Activated T-cell treated with anti-CD3 and anti-CD28 coated beads, Interleukin-2, amount 50 U/mL, for 72 hours (primary cell): ENCODE measurements around the gene CFAP92. TPM values are rescaled to one million over a fixed set of nuclear protein-coding genes. Genes with fewer than 3 reads are reported as not detected.
"Not testable (repeated sequence)": the region's sequence is repeated elsewhere in the genome, so short reads cannot be mapped to it uniquely, and the experiment has no call there.

Experiments
- ATAC-seq, 2 donors: fragments of 150-1000 bp; cut with Tn5 transposase; replicated peaks in 1 of 2; 2 replicates each; pipeline ENCODE4 v1.10.0; 2021; ENCODE audit warnings: moderate library complexity in 2 of 2, mild to moderate bottlenecking in 1 of 2
- DNase-seq, 2 donors: peaks; one replicate each; pipeline ENCODE4 v3.0.0; 2021 to 2022; ENCODE audit warnings: mixed read lengths in 1 of 2
- H3K27ac Mint-ChIP-seq: one replicate; pipeline ENCODE4 v1.8.0; 2022; ENCODE audit warnings: mild to moderate bottlenecking, moderate library complexity, mixed read lengths
- H3K27me3 Mint-ChIP-seq: one replicate; pipeline ENCODE4 v1.8.0; 2022; ENCODE audit warnings: low read depth, mixed read lengths
- H3K36me3 Mint-ChIP-seq, 2 donors: one replicate each; pipeline ENCODE4 v1.8.0; 2022; ENCODE audit warnings: mixed read lengths in 2 of 2, mild to moderate bottlenecking in 1 of 2; ENCODE audit not compliant: insufficient read depth in 2 of 2
- H3K4me1 Mint-ChIP-seq: one replicate; pipeline ENCODE4 v1.8.0; 2022; ENCODE audit warnings: low read depth, mixed read lengths
- H3K4me3 Mint-ChIP-seq, 2 donors: one replicate each; pipeline ENCODE4 v1.8.0; 2022; ENCODE audit warnings: mild to moderate bottlenecking in 2 of 2, mixed read lengths in 2 of 2, moderate library complexity in 2 of 2
- H3K9me3 Mint-ChIP-seq, 2 donors: one replicate each; pipeline ENCODE4 v1.8.0; 2022; ENCODE audit warnings: mixed read lengths in 2 of 2
- total RNA-seq, 2 donors: library from RNA; stranded (reverse); gene quantifications; one replicate each; pipeline ENCODE4 v1.2.3, GENCODE V29; 2022

CFAP92 gene
- total RNA-seq, 2 donors from 2014 or later, result 1.1 TPM

DNA sequence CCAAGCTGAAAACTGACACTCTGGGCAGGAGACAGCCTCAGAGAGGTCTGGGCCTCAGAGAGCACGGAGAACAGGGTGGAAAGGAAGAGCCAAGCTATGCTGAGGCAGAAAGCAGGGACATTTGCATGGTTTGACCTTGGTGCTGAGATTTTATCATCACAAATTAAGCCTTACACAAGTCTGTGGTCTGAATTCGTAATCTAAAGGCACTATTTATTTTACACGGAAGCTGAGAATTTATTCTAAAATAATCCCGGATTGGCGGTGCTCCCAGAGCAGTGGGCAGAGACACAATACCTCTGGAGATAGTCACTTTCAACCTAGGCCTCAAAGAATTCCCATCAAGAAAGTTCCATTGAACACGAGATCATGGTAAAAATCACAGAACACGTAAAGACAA lies 47.5 kb downstream of the CFAP92 start:
- no peak overlapping the region for H3K27ac Mint-ChIP-seq
- no peaks in the 10 kb centered on the region for H3K4me1 Mint-ChIP-seq
- H3K36me3 Mint-ChIP-seq, result no peaks in the 10 kb centered on the region
- H3K27me3 Mint-ChIP-seq, result no peaks in the 10 kb centered on the region
- H3K4me3 Mint-ChIP-seq, result no peak overlapping the region
- DNase-seq (no peak), ATAC-seq (no peak)
- no peaks in the 10 kb centered on the region for H3K9me3 Mint-ChIP-seq

DNA sequence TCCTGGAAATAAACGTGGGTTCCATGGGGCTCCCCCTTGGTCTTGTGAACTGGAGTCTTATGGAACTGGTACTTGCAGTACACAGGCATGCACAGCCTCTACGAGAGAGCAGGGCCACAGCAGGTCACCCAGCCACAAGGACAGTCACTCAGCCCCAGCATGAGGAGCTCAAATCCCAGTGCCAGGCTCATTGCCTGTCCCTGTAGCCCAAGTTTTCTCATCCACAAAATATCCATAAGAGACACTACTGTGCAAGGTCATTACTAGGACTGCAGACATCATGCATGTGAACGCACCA lies 48.0 kb downstream of the CFAP92 start:
- Mint-ChIP-seq H3K27me3 (no peaks in the 10 kb centered on the region), H3K27ac (no peak overlapping the region), H3K36me3 (no peaks in the 10 kb centered on the region), H3K4me1 (no peaks in the 10 kb centered on the region), H3K4me3 (no peak overlapping the region), H3K9me3 (no peaks in the 10 kb centered on the region)
- ATAC-seq (no peak), DNase-seq (no peak)

DNA sequence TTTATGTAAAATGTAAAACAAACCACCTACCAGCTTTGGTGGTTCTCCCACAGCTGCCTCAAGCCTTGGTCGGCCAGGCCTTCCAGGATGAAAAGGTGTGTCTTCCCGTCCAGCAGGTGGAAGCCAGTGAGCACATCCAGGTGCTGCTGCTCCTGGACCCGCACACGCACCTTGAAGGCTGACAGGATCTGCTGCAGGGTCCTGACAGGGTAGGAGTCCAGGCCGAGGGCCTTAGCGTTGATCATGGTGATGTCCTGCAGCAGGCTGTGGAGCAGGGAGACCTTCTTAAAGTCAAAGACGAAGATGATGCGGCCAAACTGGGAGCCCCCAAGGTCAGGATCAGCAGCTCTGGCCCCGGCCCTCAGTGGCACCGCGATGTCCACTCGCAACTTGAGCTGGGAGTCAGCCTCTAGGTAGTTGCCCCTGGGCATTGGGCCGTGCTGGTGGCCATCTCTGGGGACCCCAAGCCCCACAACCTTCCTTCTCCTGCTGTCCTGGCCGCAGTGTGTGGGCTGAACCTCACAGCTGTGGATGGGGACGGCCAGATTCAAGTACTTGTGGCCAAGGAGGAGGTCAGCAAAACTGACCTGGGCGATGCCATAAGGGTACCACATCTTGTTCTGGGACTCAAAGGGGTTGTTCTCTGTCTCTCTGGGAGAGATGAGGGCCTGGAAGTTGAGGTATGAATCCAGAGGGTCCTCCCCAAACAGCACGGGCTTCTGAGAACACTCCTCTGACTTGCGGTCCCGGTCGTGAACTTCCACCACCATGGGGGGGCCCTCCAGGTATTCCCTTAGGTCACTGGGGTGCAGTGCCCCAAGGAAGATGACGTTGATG lies 48.6 kb downstream of the CFAP92 start:
- no peak overlapping the region for H3K4me3 Mint-ChIP-seq
- H3K27me3 Mint-ChIP-seq, result no peaks in the 10 kb centered on the region
- no peaks in the 10 kb centered on the region for H3K9me3 Mint-ChIP-seq
- no peak overlapping the region for H3K27ac Mint-ChIP-seq
- DNase-seq, result no peak
- no peak for ATAC-seq
- no peaks in the 10 kb centered on the region for H3K36me3 Mint-ChIP-seq
- H3K4me1 Mint-ChIP-seq, result no peaks in the 10 kb centered on the region

DNA sequence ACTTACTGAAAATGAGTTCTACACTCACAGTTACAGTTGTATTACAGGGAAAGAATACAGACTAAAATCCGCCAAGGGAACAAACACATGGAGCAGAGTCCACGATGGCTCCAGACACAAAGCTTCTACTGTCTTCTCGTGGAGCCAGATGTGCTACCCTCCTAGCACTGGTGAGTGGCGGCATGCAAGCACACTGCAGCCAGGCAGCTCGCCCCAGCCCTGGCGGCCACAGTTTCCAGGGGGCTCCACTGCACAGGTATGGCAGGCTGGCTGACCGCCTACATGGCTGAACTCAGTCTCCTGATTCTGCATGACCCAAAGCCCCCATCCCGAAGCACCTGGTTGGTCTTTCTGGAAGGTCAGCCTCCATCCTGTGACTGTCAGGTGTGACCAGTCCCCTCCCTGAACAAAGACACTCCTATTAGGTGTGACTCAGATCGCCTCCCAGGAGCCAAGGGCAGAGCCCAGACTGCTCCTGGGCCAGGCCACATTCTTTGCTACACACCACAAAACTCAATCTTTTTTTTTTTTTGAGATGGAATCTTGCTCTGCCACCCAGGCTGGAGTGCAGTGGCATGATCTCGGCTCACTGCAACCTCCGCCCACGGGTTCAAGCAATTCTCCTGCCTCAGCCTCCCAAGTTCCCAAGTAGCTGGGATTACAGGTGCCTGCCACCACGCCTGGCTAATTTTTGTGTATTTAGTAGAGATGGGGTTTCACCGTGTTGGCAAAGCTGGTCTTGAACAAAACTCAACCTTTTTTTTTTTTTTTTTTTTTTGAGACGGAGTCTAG lies 51.5 kb downstream of the CFAP92 start:
- no peaks in the 10 kb centered on the region for H3K36me3 Mint-ChIP-seq
- no peaks in the 10 kb centered on the region for H3K9me3 Mint-ChIP-seq
- no peaks in the 10 kb centered on the region for H3K4me1 Mint-ChIP-seq
- H3K4me3 Mint-ChIP-seq, result no peak overlapping the region
- no peak for DNase-seq
- no peak for ATAC-seq
- no peak overlapping the region for H3K27ac Mint-ChIP-seq
- H3K27me3 Mint-ChIP-seq, result no peaks in the 10 kb centered on the region

DNA sequence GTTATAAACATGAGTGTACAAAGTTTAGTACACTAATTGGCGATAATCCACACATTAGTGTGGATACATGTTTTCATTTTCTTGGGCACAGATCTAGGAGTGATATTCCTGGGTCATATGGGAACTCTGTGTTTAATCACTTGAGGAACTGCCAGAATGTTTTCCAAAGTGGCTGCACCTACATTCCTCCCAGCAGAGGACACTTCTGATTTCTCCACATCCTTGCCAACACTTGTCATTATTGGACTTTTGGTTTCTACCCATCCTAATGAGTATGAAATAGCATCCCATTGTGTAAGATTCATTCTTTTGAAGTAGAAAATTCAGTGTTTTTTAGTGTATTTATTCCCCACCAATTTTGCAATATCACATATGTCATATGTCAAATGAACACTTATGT lies 53.6 kb downstream of the CFAP92 start:
- no peak for ATAC-seq
- Mint-ChIP-seq H3K4me1 (no peaks in the 10 kb centered on the region), H3K27me3 (no peaks in the 10 kb centered on the region), H3K27ac (no peak overlapping the region), H3K36me3 (no peaks in the 10 kb centered on the region), H3K4me3 (no peak overlapping the region), H3K9me3 (no peaks in the 10 kb centered on the region)
- DNase-seq, result no peak

DNA sequence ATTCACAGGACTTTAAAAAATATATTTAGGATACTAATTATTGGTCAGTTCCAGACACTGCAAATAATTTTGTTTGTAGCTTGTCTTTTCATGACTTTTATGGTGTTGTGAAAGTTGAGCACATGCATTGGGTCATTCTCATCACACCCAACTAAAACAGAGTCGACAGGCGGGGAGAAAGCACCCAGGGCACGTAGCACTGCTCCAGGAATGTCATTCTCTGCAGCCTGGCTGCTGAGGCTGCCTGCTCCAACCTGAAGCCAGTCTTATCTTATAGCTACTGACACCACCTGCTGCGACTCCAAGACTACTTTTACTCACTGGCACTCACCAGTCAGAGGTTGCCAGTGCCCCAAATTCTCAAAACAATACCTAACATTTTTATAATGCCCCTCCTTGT lies 57.5 kb downstream of the CFAP92 start:
- Mint-ChIP-seq H3K9me3 (no peaks in the 10 kb centered on the region), H3K36me3 (no peaks in the 10 kb centered on the region), H3K4me1 (no peaks in the 10 kb centered on the region), H3K27me3 (peaks cover 6% of the 10 kb centered on the region), H3K4me3 (no peak overlapping the region), H3K27ac (no peak overlapping the region)
- DNase-seq (no peak), ATAC-seq (no peak)

DNA sequence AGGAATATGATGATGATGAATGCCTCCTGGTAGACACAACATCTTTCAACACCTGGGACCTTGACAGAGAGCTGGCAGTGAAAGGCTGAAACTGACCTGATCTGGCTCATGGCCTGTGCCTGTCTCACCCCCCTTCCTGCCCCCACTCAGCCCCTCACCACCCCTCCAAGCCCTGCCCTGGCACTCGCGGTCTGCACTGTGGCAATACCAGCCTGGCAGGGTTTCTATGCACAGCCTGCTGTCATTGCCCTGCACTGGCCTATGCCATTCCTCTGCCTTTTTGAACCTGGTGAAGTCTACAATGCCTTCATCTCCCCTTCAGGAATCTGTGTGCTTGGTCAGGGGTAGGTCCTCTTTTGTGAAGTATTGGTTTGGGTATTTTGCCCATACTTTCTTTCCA lies 58.0 kb downstream of the CFAP92 start:
- peaks cover 6% of the 10 kb centered on the region for H3K27me3 Mint-ChIP-seq
- no peaks in the 10 kb centered on the region for H3K4me1 Mint-ChIP-seq
- no peak overlapping the region for H3K27ac Mint-ChIP-seq
- H3K4me3 Mint-ChIP-seq, result no peak overlapping the region
- DNase-seq (no peak), ATAC-seq (no peak)
- no peaks in the 10 kb centered on the region for H3K9me3 Mint-ChIP-seq
- no peaks in the 10 kb centered on the region for H3K36me3 Mint-ChIP-seq

DNA sequence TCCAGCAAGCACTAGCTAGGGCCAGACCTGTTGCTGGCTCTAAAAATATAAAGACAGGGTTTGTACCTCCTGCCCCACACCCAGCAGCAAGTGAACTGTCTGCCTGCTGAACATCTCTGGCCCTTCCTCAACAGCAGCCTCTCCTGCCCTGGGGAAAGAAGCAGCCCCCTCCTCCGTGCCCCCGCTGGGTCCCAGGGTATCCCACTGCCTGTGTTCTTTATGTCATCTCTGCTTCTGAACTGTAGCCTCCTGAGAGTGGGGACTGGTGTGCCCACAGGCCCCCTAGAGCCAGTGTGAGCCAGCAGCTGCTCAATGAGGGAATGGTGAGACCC lies 60.0 kb downstream of the CFAP92 start:
- Mint-ChIP-seq H3K27ac (no peak overlapping the region), H3K4me1 (no peaks in the 10 kb centered on the region), H3K4me3 (no peak overlapping the region), H3K27me3 (peaks cover 6% of the 10 kb centered on the region), H3K36me3 (no peaks in the 10 kb centered on the region), H3K9me3 (peaks cover 0 to 2% of the 10 kb centered on the region in 2 donors)
- no peak for DNase-seq
- ATAC-seq, result no peak

DNA sequence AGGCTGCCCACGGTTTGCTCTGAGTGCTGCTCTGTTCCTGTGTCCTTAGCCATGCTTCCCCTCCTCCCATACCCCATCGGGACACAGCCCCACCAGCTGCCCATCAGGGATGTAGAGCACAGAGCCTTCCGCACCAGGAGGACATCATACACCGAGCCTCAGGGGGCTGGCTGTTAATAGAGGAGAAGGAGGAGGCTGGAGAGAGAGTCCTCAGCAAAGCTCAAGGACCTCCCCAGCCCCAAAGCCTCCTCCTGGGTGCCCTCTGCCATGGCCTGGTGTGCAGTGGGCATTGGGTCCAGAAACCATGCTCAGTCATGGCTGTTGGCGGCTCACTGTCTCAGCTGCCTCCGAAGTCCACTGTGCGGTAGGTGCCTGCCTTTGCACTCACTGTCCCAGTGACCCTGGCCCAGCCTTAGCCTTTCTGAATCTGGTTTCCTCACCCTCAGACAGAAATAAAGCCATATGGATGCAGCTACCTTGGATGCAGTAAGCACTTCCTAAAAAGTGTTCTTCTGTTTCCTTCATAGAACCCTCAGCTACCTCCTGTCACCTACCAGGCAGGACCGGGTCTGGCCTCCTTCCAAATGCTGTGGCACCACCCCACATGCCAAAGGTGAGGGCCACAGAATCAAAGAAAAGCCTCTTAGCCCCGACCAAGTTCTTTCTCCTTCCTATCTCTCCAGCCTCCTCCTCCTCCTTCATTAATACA lies 60.5 kb downstream of the CFAP92 start:
- DNase-seq, result no peak
- H3K4me1 Mint-ChIP-seq, result no peaks in the 10 kb centered on the region
- peaks cover 6% of the 10 kb centered on the region for H3K27me3 Mint-ChIP-seq
- no peaks in the 10 kb centered on the region for H3K36me3 Mint-ChIP-seq
- peaks cover 0 to 2% of the 10 kb centered on the region in 2 donors for H3K9me3 Mint-ChIP-seq
- H3K4me3 Mint-ChIP-seq, result no peak overlapping the region
- H3K27ac Mint-ChIP-seq, result no peak overlapping the region
- ATAC-seq, result peak in 1 of 2 donors; percentile 13

DNA sequence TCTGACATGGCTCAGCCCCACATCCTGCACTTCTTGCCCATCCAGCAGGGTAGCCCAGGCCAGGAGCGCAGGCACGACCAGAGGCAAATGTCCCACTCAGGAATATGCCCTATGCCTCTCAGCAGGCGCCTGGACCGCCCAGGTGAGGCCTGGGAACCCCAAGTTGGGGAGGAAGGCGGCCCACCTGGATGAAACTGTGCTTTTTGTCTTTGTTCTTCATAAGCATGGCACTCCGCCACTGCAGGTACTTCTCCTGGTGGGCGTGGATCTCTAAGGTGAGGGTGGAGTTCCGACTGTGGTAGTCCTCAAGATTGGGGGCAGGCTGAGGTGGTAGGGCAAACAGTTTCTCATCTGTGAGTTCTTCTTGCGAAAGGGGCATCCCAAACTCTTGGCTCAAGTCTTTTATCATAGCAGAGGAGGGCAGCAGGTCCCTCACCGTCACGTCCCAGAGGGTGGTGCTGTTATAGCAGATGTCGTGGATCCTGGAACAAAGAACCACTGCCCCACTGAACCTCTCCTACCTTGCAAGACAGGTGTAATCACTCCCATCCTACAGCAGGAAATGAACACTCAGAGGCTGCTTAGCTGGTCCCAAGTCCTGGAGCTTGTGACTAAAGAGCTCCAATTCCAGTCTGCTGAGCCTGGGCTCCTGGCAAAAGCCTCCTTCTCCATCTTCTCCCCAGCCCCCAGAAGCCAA lies 61.2 kb downstream of the CFAP92 start:
- Mint-ChIP-seq H3K4me3 (no peak overlapping the region), H3K36me3 (no peaks in the 10 kb centered on the region), H3K27me3 (peaks cover 6% of the 10 kb centered on the region), H3K27ac (no peak overlapping the region), H3K9me3 (peaks cover 0 to 2% of the 10 kb centered on the region in 2 donors), H3K4me1 (no peaks in the 10 kb centered on the region)
- DNase-seq, result no peak
- ATAC-seq, result no peak

DNA sequence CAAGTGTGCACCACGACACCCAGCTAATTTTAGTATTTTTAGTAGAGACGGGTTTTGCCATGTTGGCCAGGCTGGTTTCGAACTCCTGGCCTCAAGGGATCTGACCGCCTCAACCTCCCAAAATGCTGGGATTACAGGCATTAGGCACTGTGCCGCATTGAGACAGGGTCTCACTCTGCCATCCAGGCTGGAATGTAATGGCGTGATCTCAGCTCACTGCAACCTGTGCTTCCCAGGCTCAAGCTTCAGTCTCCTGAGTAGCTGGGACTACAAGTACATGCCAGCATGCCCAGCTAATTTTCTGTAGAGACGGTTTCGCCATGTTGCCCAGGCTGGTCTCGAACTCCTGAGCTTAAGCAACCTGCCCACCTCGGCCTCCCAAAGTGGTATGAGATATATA lies 62.8 kb downstream of the CFAP92 start:
- Mint-ChIP-seq H3K9me3 (peaks cover 3 to 5% of the 10 kb centered on the region in 2 donors), H3K27me3 (peaks cover 6% of the 10 kb centered on the region), H3K36me3 (peaks cover 3 to 4% of the 10 kb centered on the region in 2 donors), H3K27ac (no peak overlapping the region), H3K4me1 (no peaks in the 10 kb centered on the region), H3K4me3 (no peak overlapping the region)
- DNase-seq (no peak), ATAC-seq (no peak)

DNA sequence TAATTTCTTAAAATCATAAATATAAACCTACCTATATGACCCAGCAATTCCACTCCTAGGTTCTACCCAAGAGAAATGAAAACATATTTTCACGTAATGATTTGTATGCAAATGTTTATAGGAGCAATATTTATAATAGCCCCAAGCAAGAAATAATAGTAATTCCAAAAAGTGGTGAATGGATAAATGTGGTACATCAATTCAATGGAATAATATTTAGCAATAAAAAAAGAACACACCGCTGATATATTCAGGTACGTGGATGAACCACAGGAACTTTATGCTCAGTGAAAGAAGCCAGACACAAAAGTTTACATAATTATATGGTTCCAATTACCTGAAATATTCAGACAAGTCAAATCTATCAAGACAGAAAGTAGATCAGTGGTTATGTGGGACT lies 64.5 kb downstream of the CFAP92 start:
- ATAC-seq (no peak), DNase-seq (no peak)
- Mint-ChIP-seq H3K27me3 (peaks cover 6% of the 10 kb centered on the region), H3K4me3 (no peak overlapping the region), H3K36me3 (peaks cover 6 to 10% of the 10 kb centered on the region in 2 donors), H3K9me3 (peaks cover 3 to 5% of the 10 kb centered on the region in 2 donors), H3K27ac (no peak overlapping the region), H3K4me1 (peaks cover 12% of the 10 kb centered on the region)

DNA sequence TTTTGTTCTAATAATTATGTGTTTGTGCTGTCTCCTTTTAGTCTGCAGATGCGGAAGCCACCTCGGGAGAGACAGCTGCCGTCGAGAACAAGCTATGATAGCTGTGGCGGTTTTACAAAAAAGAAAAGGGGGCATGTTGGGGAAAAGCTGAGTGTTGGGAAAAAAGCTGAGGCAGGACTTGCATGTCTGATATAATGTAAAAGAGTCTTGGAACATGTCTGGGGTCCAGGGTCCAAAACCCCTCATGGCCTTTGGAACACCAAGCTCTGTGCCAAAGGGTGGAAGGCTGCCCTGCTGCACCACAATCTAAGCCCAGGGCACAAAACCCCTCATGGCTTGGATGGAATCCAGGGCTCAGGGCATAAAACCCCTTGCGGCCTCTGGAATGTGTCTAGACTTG lies 69.9 kb downstream of the CFAP92 start:
- not testable (repeated sequence) for DNase-seq, ATAC-seq, H3K9me3 Mint-ChIP-seq, H3K27ac Mint-ChIP-seq, H3K27me3 Mint-ChIP-seq
- Mint-ChIP-seq H3K4me3 (peak overlapping the region; percentile 73), H3K36me3 (peaks cover 17 to 26% of the 10 kb centered on the region in 2 donors), H3K4me1 (peaks cover 44% of the 10 kb centered on the region)
